HepG2 (cell line): ENCODE measurements around the gene PLLP. TPM values are rescaled to one million over a fixed set of nuclear protein-coding genes. Genes with fewer than 3 reads are reported as not detected.

ENCODE experiments used
- CEBPG ChIP-seq: IDR thresholded peaks from 2 replicates; pipeline ENCODE4 v1.6.1; 2016
- HOXA5 ChIP-seq: sonication (generic); formaldehyde crosslinking; IDR thresholded peaks from 2 replicates; pipeline ENCODE4 v1.4.0; 2020; ENCODE audit warnings: missing genetic modification reagents
- IKZF1 ChIP-seq: fragments of 450-650 bp; IDR thresholded peaks from 2 replicates; pipeline ENCODE4 v1.7.1; 2016
- KDM6A ChIP-seq: IDR thresholded peaks from 2 replicates; pipeline ENCODE4 v1.6.1; 2016; ENCODE audit warnings: low read depth
- NBN ChIP-seq: fragments of 450-650 bp; conservative IDR thresholded peaks from 2 replicates; pipeline ENCODE4 v1.6.1; 2017
- NFATC3 ChIP-seq: sonication (generic); formaldehyde crosslinking; IDR thresholded peaks from 2 replicates; pipeline ENCODE4 v1.5.1; 2020; ENCODE audit warnings: mild to moderate bottlenecking, missing genetic modification reagents
- NFIC ChIP-seq: IDR thresholded peaks from 2 replicates; pipeline ENCODE4 v1.6.1; 2012; ENCODE audit warnings: mild to moderate bottlenecking, low read length, inconsistent platforms
- YY1 ChIP-seq: IDR thresholded peaks from 2 replicates; pipeline ENCODE4 v1.6.1; 2011; ENCODE audit warnings: low read length, low read depth, moderate library complexity, mild to moderate bottlenecking; ENCODE audit not compliant: insufficient read depth, insufficient replicate concordance
- ZFX ChIP-seq: sonication (generic); formaldehyde crosslinking; IDR thresholded peaks from 2 replicates; pipeline ENCODE4 v1.4.0; 2020; ENCODE audit warnings: mild to moderate bottlenecking, low read depth, missing genetic modification reagents, moderate library complexity
- ZKSCAN8 ChIP-seq: IDR thresholded peaks from 2 replicates; pipeline ENCODE4 v1.6.1; 2016; ENCODE audit warnings: borderline replicate concordance, missing genetic modification reagents, missing compliant biosample characterization
- ZNF124 ChIP-seq: sonication (generic); formaldehyde crosslinking; IDR thresholded peaks from 2 replicates; pipeline ENCODE4 v1.4.0; 2020; ENCODE audit warnings: missing genetic modification reagents
- polyA plus RNA-seq, 8 experiments: library from polyadenylated mRNA; depleted of rRNA in 3 of 8; stranded (reverse) in 7 of 8; unstranded in 1 of 8; fragments of >200 nt; fragmentation: Illumina TruSeq in 4 of 8; extraction: Trizol in 4 of 8; gene quantifications; 2 replicates each; pipeline versions ENCODE4 v1.2.1 to v1.2.3, GENCODE V29; 2011 to 2016; ENCODE audit warnings: low read depth in 4 of 8, missing spikeins in 1 of 8, mixed read lengths in 1 of 8; ENCODE audit not compliant: insufficient read depth in 1 of 8
- total RNA-seq, 5 experiments: library from RNA; depleted of rRNA; stranded (reverse); fragments of >200 nt; fragmentation: Illumina TruSeq; extraction: Trizol; gene quantifications; 2 replicates each; pipeline ENCODE4 v1.2.3, GENCODE V29; 2016; ENCODE audit warnings: low read depth in 1 of 5
- TF ChIP-seq, protein P1 (sequence below): sonication (generic); formaldehyde crosslinking; IDR thresholded peaks from 2 replicates; pipeline ENCODE4 v1.8.1; 2023; ENCODE audit warnings: missing genetic modification reagents, inconsistent platforms, borderline replicate concordance
- TF ChIP-seq, protein P2 (sequence below): sonication (generic); formaldehyde crosslinking; IDR thresholded peaks from 2 replicates; pipeline ENCODE4 v1.5.0; 2020; ENCODE audit warnings: mild to moderate bottlenecking, missing genetic modification reagents

PLLP gene
- total and polyA plus RNA-seq, 2 of the 13 experiments (the other 11 are each of a cell fraction or from before 2014, with no cell fraction given), result 60.6 to 127 TPM

DNA sequence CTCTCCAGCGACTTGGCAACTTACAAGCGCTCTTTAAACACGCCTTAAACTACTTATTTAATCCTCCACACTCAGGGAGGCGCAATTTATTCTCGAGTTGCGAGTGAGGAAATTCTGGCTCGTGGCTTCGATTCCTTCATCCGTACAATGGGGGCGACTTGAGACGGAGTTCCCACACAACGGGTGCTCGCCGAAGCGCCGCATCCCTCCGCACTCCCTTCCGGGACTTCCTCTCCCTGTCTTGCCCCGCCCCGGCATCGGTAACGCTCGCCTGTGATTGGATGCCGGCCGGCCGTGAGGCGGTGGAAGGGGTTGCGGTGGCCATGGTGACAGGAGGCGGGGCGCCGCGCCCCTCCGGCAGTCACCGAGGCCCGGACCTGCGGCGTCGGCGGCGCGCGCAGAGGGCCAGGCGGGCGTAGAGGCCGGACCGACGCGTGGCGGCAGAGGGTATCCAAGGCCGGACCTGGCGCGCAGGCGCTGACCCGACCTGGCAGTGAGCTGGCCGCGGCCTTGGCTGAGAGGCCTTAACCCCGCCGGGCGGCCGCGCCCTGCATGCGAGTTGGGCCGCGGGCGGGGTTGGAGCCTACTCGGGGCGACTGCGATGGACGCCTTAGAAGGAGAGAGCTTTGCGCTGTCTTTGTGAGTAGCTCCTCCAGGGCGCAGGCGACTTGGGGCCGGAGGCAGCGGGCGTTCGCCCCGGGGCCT is 39.6 kb downstream of the PLLP start, which contains the start of gene ARL2BP (continued):
- peak; percentile 7; the same call in 1 of the 2 replicates for TF ChIP-seq CEBPG (CRISPR knock-in tag)
- TF ChIP-seq NFATC3 (CRISPR knock-in tag), result no peak
- TF ChIP-seq NBN, result no peak
- peak; percentile 100 for TF ChIP-seq ZFX (CRISPR knock-in tag)
- TF ChIP-seq, protein P1, sequence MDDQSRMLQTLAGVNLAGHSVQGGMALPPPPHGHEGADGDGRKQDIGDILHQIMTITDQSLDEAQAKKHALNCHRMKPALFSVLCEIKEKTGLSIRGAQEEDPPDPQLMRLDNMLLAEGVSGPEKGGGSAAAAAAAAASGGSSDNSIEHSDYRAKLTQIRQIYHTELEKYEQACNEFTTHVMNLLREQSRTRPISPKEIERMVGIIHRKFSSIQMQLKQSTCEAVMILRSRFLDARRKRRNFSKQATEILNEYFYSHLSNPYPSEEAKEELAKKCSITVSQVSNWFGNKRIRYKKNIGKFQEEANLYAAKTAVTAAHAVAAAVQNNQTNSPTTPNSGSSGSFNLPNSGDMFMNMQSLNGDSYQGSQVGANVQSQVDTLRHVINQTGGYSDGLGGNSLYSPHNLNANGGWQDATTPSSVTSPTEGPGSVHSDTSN, result peak; percentile 78
- TF ChIP-seq, protein P2, sequence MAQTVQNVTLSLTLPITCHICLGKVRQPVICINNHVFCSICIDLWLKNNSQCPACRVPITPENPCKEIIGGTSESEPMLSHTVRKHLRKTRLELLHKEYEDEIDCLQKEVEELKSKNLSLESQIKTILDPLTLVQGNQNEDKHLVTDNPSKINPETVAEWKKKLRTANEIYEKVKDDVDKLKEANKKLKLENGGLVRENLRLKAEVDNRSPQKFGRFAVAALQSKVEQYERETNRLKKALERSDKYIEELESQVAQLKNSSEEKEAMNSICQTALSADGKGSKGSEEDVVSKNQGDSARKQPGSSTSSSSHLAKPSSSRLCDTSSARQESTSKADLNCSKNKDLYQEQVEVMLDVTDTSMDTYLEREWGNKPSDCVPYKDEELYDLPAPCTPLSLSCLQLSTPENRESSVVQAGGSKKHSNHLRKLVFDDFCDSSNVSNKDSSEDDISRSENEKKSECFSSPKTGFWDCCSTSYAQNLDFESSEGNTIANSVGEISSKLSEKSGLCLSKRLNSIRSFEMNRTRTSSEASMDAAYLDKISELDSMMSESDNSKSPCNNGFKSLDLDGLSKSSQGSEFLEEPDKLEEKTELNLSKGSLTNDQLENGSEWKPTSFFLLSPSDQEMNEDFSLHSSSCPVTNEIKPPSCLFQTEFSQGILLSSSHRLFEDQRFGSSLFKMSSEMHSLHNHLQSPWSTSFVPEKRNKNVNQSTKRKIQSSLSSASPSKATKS (CRISPR knock-in tag), result no peak; the same call in 1 of the 2 replicates
- TF ChIP-seq NFIC, result no peak
- no peak for TF ChIP-seq IKZF1
- no peak for TF ChIP-seq ZKSCAN8 (CRISPR knock-in tag)
- peak; percentile 68 for TF ChIP-seq YY1
- TF ChIP-seq ZNF124 (CRISPR knock-in tag), result peak; percentile 40; the same call in 1 of the 2 replicates
- peak; percentile 49; the same call in 1 of the 2 replicates for TF ChIP-seq KDM6A (CRISPR knock-in tag)
- TF ChIP-seq HOXA5 (CRISPR knock-in tag), result peak; percentile 65
